Mucosa of rectum (tissue), 2 donors: ENCODE measurements around the gene DCAF10.
"Not testable (repeated sequence)": the region's sequence is repeated elsewhere in the genome, so short reads cannot be mapped to it uniquely, and the experiment has no call there.

Experiments
- H3K27ac ChIP-seq, 2 donors: one replicate each; pipeline ENCODE4 v1.7.0; 2013; ENCODE audit warnings: inconsistent platforms in 2 of 2, low read depth in 2 of 2, low read length in 2 of 2
- H3K27me3 ChIP-seq, 2 donors: one replicate each; pipeline ENCODE4 v1.7.0; 2013; ENCODE audit warnings: low read length in 2 of 2; ENCODE audit not compliant: control insufficient read depth in 2 of 2, insufficient read depth in 2 of 2
- H3K36me3 ChIP-seq, 2 donors: one replicate each; pipeline ENCODE4 v1.7.0; 2013; ENCODE audit warnings: low read length in 2 of 2; ENCODE audit not compliant: control insufficient read depth in 2 of 2, insufficient read depth in 2 of 2
- H3K4me1 ChIP-seq, 2 donors: one replicate each; pipeline ENCODE4 v1.7.0; 2013; ENCODE audit warnings: low read length in 2 of 2, mild to moderate bottlenecking in 1 of 2; ENCODE audit not compliant: control insufficient read depth in 2 of 2, insufficient read depth in 2 of 2
- H3K4me3 ChIP-seq, 2 donors: one replicate each; pipeline ENCODE4 v1.7.0; 2013; ENCODE audit warnings: low read length in 2 of 2
- H3K9ac ChIP-seq, 2 donors: one replicate each; pipeline ENCODE4 v1.7.0; 2013; ENCODE audit warnings: low read length in 2 of 2, low read depth in 1 of 2, mild to moderate bottlenecking in 1 of 2
- H3K9me3 ChIP-seq, 2 donors: one replicate each; pipeline ENCODE4 v1.7.0; 2013; ENCODE audit warnings: low read length in 2 of 2; ENCODE audit not compliant: control insufficient read depth in 2 of 2
- donor health status: healthy.
- donor health status: Normal muscosa, but diverticular disease.

Gene DCAF10

GRCh38 chr9:37906312-37907239 is 106.0 kb downstream of the DCAF10 start:
- H3K27me3 ChIP-seq, result no peaks in the 10 kb centered on the region
- no peak overlapping the region for H3K9ac ChIP-seq
- peaks cover 17 to 21% of the 10 kb centered on the region in 2 donors for H3K4me1 ChIP-seq
- H3K4me3 ChIP-seq, result no peak overlapping the region
- H3K36me3 ChIP-seq, result no peaks in the 10 kb centered on the region
- H3K27ac ChIP-seq, result no peak overlapping the region
- H3K9me3 ChIP-seq, result no peaks in the 10 kb centered on the region

- H3K27ac ChIP-seq, result no peak overlapping the region
- no peaks in the 10 kb centered on the region for H3K27me3 ChIP-seq
- H3K36me3 ChIP-seq, result no peaks in the 10 kb centered on the region
- peaks cover 7 to 11% of the 10 kb centered on the region in 2 donors for H3K4me1 ChIP-seq
- no peak overlapping the region for H3K4me3 ChIP-seq
- no peak overlapping the region for H3K9ac ChIP-seq
- H3K9me3 ChIP-seq, result no peaks in the 10 kb centered on the region
These were observed 107.7 kb downstream of the DCAF10 start for GRCh38 chr9:37908283-37908682.

GRCh38 chr9:37908698-37909186 is 108.1 kb downstream of the DCAF10 start:
- Histone ChIP-seq H3K36me3 (no peaks in the 10 kb centered on the region), H3K9ac (no peak overlapping the region), H3K27ac (no peak overlapping the region), H3K27me3 (no peaks in the 10 kb centered on the region), H3K4me3 (no peak overlapping the region), H3K9me3 (no peaks in the 10 kb centered on the region), H3K4me1 (peaks cover 6 to 11% of the 10 kb centered on the region in 2 donors)

GRCh38 chr9:37909326-37909725 is 108.7 kb downstream of the DCAF10 start:
- Histone ChIP-seq H3K9ac (no peak overlapping the region), H3K4me1 (peaks cover 6 to 9% of the 10 kb centered on the region in 2 donors), H3K36me3 (no peaks in the 10 kb centered on the region), H3K27me3 (no peaks in the 10 kb centered on the region), H3K27ac (no peak overlapping the region), H3K4me3 (no peak overlapping the region), H3K9me3 (no peaks in the 10 kb centered on the region)

- not testable (repeated sequence) for H3K36me3 ChIP-seq, H3K9me3 ChIP-seq, H3K27me3 ChIP-seq, H3K9ac ChIP-seq, H3K4me3 ChIP-seq, H3K27ac ChIP-seq, H3K4me1 ChIP-seq
These were observed 109.2 kb downstream of the DCAF10 start for GRCh38 chr9:37909836-37910235.

- H3K27ac ChIP-seq, result no peak overlapping the region
- H3K4me1 ChIP-seq, result no peaks in the 10 kb centered on the region
- no peaks in the 10 kb centered on the region for H3K27me3 ChIP-seq
- no peak overlapping the region for H3K9ac ChIP-seq
- H3K36me3 ChIP-seq, result no peaks in the 10 kb centered on the region
- no peaks in the 10 kb centered on the region for H3K9me3 ChIP-seq
- no peak overlapping the region for H3K4me3 ChIP-seq
These were observed 109.7 kb downstream of the DCAF10 start for GRCh38 chr9:37910271-37910670.

- Histone ChIP-seq H3K27me3 (no peaks in the 10 kb centered on the region), H3K27ac (no peak overlapping the region), H3K4me3 (peak overlapping the region in 1 of 2 donors; percentile 3), H3K4me1 (no peaks in the 10 kb centered on the region), H3K9ac (no peak overlapping the region), H3K9me3 (no peaks in the 10 kb centered on the region), H3K36me3 (no peaks in the 10 kb centered on the region)
These were observed 110.7 kb downstream of the DCAF10 start for GRCh38 chr9:37911271-37911681.

- no peaks in the 10 kb centered on the region for H3K4me1 ChIP-seq
These were observed 113.0 kb downstream of the DCAF10 start for GRCh38 chr9:37913480-37914153.

GRCh38 chr9:37914154-37914551 is 113.6 kb downstream of the DCAF10 start:
- Histone ChIP-seq H3K36me3 (peaks cover 6 to 11% of the 10 kb centered on the region in 2 donors), H3K4me3 (no peak overlapping the region), H3K9ac (no peak overlapping the region), H3K27me3 (no peaks in the 10 kb centered on the region), H3K9me3 (no peaks in the 10 kb centered on the region), H3K27ac (no peak overlapping the region), H3K4me1 (no peaks in the 10 kb centered on the region)

More at GRCh38 chr9:37913480-37914153, 113.0 kb downstream of the DCAF10 start:
- H3K9ac ChIP-seq, result no peak overlapping the region
- no peak overlapping the region for H3K4me3 ChIP-seq
- no peaks in the 10 kb centered on the region for H3K27me3 ChIP-seq
- no peaks in the 10 kb centered on the region for H3K9me3 ChIP-seq
- H3K36me3 ChIP-seq, result peaks cover 6 to 7% of the 10 kb centered on the region in 2 donors
- no peak overlapping the region for H3K27ac ChIP-seq

- Histone ChIP-seq H3K9ac (no peak overlapping the region), H3K36me3 (peaks cover 6 to 14% of the 10 kb centered on the region in 2 donors), H3K27ac (no peak overlapping the region), H3K4me1 (no peaks in the 10 kb centered on the region), H3K27me3 (no peaks in the 10 kb centered on the region), H3K4me3 (no peak overlapping the region), H3K9me3 (no peaks in the 10 kb centered on the region)
These were observed 114.2 kb downstream of the DCAF10 start for GRCh38 chr9:37914701-37915358.
